HTR-8/SVneo (cell line): ENCODE measurements around the gene PID1.
A peak's percentile ranks its signal among the peaks of the same experiment; 100 is the strongest.

Experiments used
- DNase-seq: peaks from one replicate; pipeline ENCODE4 v3.0.0; 2011; ENCODE audit warnings: low spot score, mixed read lengths; ENCODE audit not compliant: insufficient read length
- FAIRE-seq: peaks from 2 replicates; lab custom pipeline; 2011; peaks lifted over from hg19 to GRCh38; lab: Jason Lieb, UNC

Gene PID1

GRCh38 chr2:229045671-229046070, 225.4 kb downstream of the PID1 start:
- FAIRE-seq (no peak), DNase-seq (no peak)

- FAIRE-seq (no peak), DNase-seq (no peak)
Measured at GRCh38 chr2:229044581-229044980, 226.5 kb downstream of the PID1 start.

- FAIRE-seq, result no peak
- DNase-seq, result no peak
Measured at GRCh38 chr2:229043681-229044080, 227.4 kb downstream of the PID1 start.

- FAIRE-seq (no peak), DNase-seq (no peak)
Measured at GRCh38 chr2:229042349-229042748, 228.7 kb downstream of the PID1 start.

- FAIRE-seq (no peak), DNase-seq (no peak)
Measured at GRCh38 chr2:229041691-229042090, 229.4 kb downstream of the PID1 start.

GRCh38 chr2:229037621-229038020, 233.5 kb downstream of the PID1 start:
- no peak for FAIRE-seq
- no peak for DNase-seq

GRCh38 chr2:229033816-229034215, 237.3 kb downstream of the PID1 start:
- DNase-seq (no peak), FAIRE-seq (no peak)

- no peak for DNase-seq
- FAIRE-seq, result no peak
Measured at GRCh38 chr2:229032608-229033234, 238.4 kb downstream of the PID1 start.

GRCh38 chr2:229027353-229028105, 243.6 kb downstream of the PID1 start:
- no peak for DNase-seq
- FAIRE-seq, result no peak

GRCh38 chr2:229025653-229026052, 245.4 kb downstream of the PID1 start:
- FAIRE-seq (no peak), DNase-seq (no peak)

GRCh38 chr2:229022652-229023051, 248.4 kb downstream of the PID1 start:
- FAIRE-seq, result peak; percentile 26
- DNase-seq, result no peak

GRCh38 chr2:229022071-229022470, 249.0 kb downstream of the PID1 start:
- FAIRE-seq, result no peak
- DNase-seq, result no peak

GRCh38 chr2:229009816-229010215, 261.3 kb downstream of the PID1 start:
- DNase-seq (no peak), FAIRE-seq (no peak)

- no peak for FAIRE-seq
- DNase-seq, result no peak
Measured at GRCh38 chr2:229003256-229003655, 267.8 kb downstream of the PID1 start.

- DNase-seq (no peak), FAIRE-seq (no peak)
Measured at GRCh38 chr2:229001196-229001595, 269.9 kb downstream of the PID1 start.

GRCh38 chr2:228999326-228999725, 271.8 kb downstream of the PID1 start:
- FAIRE-seq (no peak), DNase-seq (no peak)

- FAIRE-seq (no peak), DNase-seq (no peak)
Measured at GRCh38 chr2:228988786-228989185, 282.3 kb downstream of the PID1 start.

GRCh38 chr2:228987441-228988155, 283.5 kb downstream of the PID1 start:
- DNase-seq, result no peak
- FAIRE-seq, result no peak

- DNase-seq, result no peak
- FAIRE-seq, result no peak
Measured at GRCh38 chr2:228986961-228987360, 284.1 kb downstream of the PID1 start.

- no peak for FAIRE-seq
- DNase-seq, result no peak
Measured at GRCh38 chr2:228983700-228984099, 287.4 kb downstream of the PID1 start.

GRCh38 chr2:228974169-228974568, 296.9 kb downstream of the PID1 start:
- DNase-seq (no peak), FAIRE-seq (no peak)
